ENCODE results near the gene RNF167.
"Not testable (repeated sequence)": the region's sequence is repeated elsewhere in the genome, so short reads cannot be mapped to it uniquely, and the experiment has no call there.

- not testable (repeated sequence) for TF ChIP-seq EP300 (IDR thresholded peaks at IDR 0.05; ENCODE audit: borderline replicate concordance in 1 of 2, low read depth in 2 of 2, low read length in 2 of 2); ATF3 (IDR thresholded peaks at IDR 0.05; ENCODE audit: insufficient read depth, low read depth, low read length); EZH2 (IDR thresholded peaks at IDR 0.05; ENCODE audit: low read depth, low read length, severe bottlenecking); CTCF (IDR thresholded peaks at IDR 0.05; ENCODE audit: control extremely low read depth in 1 of 3, insufficient read depth in 1 of 3, low read depth in 1 of 3, low read length in 3 of 3); POLR2A (IDR thresholded peaks at IDR 0.05; ENCODE audit: control extremely low read depth in 1 of 2, low read depth in 2 of 2, low read length in 2 of 2); RAD21 (IDR thresholded peaks at IDR 0.05 in 1 of 2, conservative IDR thresholded peaks at IDR 0.05 in 1 of 2; ENCODE audit: low read depth in 2 of 2, low read length in 2 of 2); CHD1 (IDR thresholded peaks at IDR 0.05; ENCODE audit: low read depth, low read length); MAX (IDR thresholded peaks at IDR 0.05); POU5F1 (IDR thresholded peaks at IDR 0.05; ENCODE audit: low read depth, low read length)
These were observed 13.3 kb upstream of the RNF167 start for GRCh38 chr17:4926577-4927335.
